GM20000 (cell line): Measurements from ENCODE around the gene PTPRN2.

ENCODE experiments used
- DNase-seq: peaks from one replicate; pipeline ENCODE4 v3.0.0; 2012; ENCODE audit warnings: low spot score
- CTCF ChIP-seq: IDR thresholded peaks from 2 replicates; pipeline ENCODE4 v1.5.1; 2012; ENCODE audit warnings: mild to moderate bottlenecking, control low read depth; ENCODE audit errors: extremely low read depth, missing control alignments

The PTPRN2 gene

GRCh38 chr7:158291998-158292397 lies 295.6 kb downstream of the PTPRN2 start:
- no peak for TF ChIP-seq CTCF
- DNase-seq = no peak

GRCh38 chr7:158289761-158290523 lies 297.7 kb downstream of the PTPRN2 start:
- no peak for TF ChIP-seq CTCF
- DNase-seq = no peak

- no peak for TF ChIP-seq CTCF
- DNase-seq = no peak
Observed at GRCh38 chr7:158289231-158289630, 298.4 kb downstream of the PTPRN2 start.

- no peak for DNase-seq
- no peak for TF ChIP-seq CTCF
Observed at GRCh38 chr7:158286210-158286609, 301.4 kb downstream of the PTPRN2 start.

GRCh38 chr7:158285383-158285770 lies 302.2 kb downstream of the PTPRN2 start:
- no peak for DNase-seq
- TF ChIP-seq CTCF = no peak

GRCh38 chr7:158284617-158285382 lies 302.8 kb downstream of the PTPRN2 start:
- DNase-seq = no peak
- no peak for TF ChIP-seq CTCF

- no peak for TF ChIP-seq CTCF
- no peak for DNase-seq
Observed at GRCh38 chr7:158284121-158284520, 303.5 kb downstream of the PTPRN2 start.
